ENCODE results near the gene FBXO42. TPM values are rescaled to one million over a fixed set of nuclear protein-coding genes. Genes with fewer than 3 reads are reported as not detected.

Gene FBXO42
- total and polyA plus RNA-seq, 2 of the 4 experiments (the other 2 are of a cell fraction) = 12.0 to 18.8 TPM

DNA sequence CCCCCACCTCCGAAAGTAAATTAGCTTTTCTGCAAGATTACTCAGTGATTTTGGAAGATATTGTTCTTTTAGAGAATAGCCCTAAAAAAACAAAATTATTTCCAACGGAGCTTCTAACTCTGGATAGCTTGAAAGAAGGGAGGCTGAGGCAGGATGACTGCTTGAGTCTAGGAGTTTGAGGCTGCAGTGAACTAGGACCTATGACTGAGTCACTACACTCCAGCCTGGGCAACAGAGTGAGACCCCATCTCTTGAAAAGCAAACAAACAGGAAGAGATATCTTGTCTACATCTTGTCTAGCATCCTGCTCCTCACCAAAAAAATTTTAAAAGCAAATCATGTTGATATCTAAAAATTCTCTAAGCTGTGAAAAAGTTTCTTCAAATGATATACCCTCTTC, 73.1 kb downstream of the FBXO42 start:
- H2AK5ac ChIP-seq (ENCODE audit: low read depth, low read length) = no peak overlapping the region
- peaks cover 15 to 35% of the 10 kb centered on the region in 2 experiments for H3K79me1 ChIP-seq (ENCODE audit: low read depth in 1 of 2, low read length in 2 of 2)
- CTCF ChIA-PET = interaction anchor here (0.7 kb wide), 1 partner anchor 73 kb away, joined by 3 read pairs; no protein-coding TSS in a partner anchor
- H2BK15ac ChIP-seq (ENCODE audit: low read depth, low read length) = no peak overlapping the region
- no peak overlapping the region for H2AFZ ChIP-seq (replicated peaks; ENCODE audit: low read length, poor library complexity)
- H3K56ac ChIP-seq (ENCODE audit: extremely low read depth, insufficient read depth, low read length) = no peak overlapping the region
- intact Hi-C loops (cut with micrococcal nuclease) = no loop called here
- H3K4me3 ChIP-seq (ENCODE audit: insufficient read depth, low read depth, low read length) = no peak overlapping the region
- no peak overlapping the region for H3K14ac ChIP-seq (replicated peaks; ENCODE audit: low read depth, low read length)
- no peak overlapping the region for H3K4me2 ChIP-seq (ENCODE audit: low read depth, low read length)
- POLR2A ChIA-PET (ENCODE audit: unreplicated experiment) = no interaction called here
- no peak overlapping the region for H4K5ac ChIP-seq (ENCODE audit: low read depth, low read length)
- WGBS, 2 experiments (ENCODE audit: extremely low coverage in 2 of 2, insufficient read length in 1 of 2) = no CpG with 5 or more reads among the region's 2 CpGs
- no peak for TF ChIP-seq CEBPB (IDR thresholded peaks at IDR 0.05; ENCODE audit: low read depth, low read length)
- TF ChIP-seq MAZ (IDR thresholded peaks at IDR 0.05; ENCODE audit: borderline replicate concordance, low read depth, low read length) = no peak
- no peak for TF ChIP-seq RCOR1 (IDR thresholded peaks at IDR 0.05; ENCODE audit: insufficient replicate concordance, low read length)
- TF ChIP-seq, protein P1, sequence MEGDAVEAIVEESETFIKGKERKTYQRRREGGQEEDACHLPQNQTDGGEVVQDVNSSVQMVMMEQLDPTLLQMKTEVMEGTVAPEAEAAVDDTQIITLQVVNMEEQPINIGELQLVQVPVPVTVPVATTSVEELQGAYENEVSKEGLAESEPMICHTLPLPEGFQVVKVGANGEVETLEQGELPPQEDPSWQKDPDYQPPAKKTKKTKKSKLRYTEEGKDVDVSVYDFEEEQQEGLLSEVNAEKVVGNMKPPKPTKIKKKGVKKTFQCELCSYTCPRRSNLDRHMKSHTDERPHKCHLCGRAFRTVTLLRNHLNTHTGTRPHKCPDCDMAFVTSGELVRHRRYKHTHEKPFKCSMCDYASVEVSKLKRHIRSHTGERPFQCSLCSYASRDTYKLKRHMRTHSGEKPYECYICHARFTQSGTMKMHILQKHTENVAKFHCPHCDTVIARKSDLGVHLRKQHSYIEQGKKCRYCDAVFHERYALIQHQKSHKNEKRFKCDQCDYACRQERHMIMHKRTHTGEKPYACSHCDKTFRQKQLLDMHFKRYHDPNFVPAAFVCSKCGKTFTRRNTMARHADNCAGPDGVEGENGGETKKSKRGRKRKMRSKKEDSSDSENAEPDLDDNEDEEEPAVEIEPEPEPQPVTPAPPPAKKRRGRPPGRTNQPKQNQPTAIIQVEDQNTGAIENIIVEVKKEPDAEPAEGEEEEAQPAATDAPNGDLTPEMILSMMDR (conservative IDR thresholded peaks at IDR 0.05; ENCODE audit: low read depth, low read length) = no peak
- TF ChIP-seq MXI1 (IDR thresholded peaks at IDR 0.05; ENCODE audit: borderline replicate concordance, low read depth, low read length) = no peak
- TF ChIP-seq POLR2A (IDR thresholded peaks at IDR 0.05; ENCODE audit: low read depth, low read length) = no peak
- no peak for TF ChIP-seq SMC3 (IDR thresholded peaks at IDR 0.05; ENCODE audit: low read depth, low read length)
- no peak overlapping the region for H2AK9ac ChIP-seq (replicated peaks; ENCODE audit: low read depth, low read length, poor library complexity)
- H3K9ac ChIP-seq (ENCODE audit: low read depth, low read length) = no peak overlapping the region
- H3K9me1 ChIP-seq (ENCODE audit: insufficient read depth, low read length) = no peaks in the 10 kb centered on the region
- no peak overlapping the region for H2BK5ac ChIP-seq (ENCODE audit: low read depth, low read length, poor library complexity, severe bottlenecking)
- no peak for DNase-seq
- H3K23ac ChIP-seq (ENCODE audit: low read depth, low read length) = no peak overlapping the region
- H3K4ac ChIP-seq (ENCODE audit: low read depth, low read length) = no peak overlapping the region
- no peak overlapping the region for H3K18ac ChIP-seq (ENCODE audit: low read depth, low read length)
- H3K36me3 ChIP-seq (ENCODE audit: control insufficient read depth, insufficient read depth, low read length) = peaks cover 7% of the 10 kb centered on the region; the same call in 1 of the 2 replicates
- in situ Hi-C loops (cut with MboI; ENCODE audit: low sequenced_read_pairs) = no loop called here
- H2BK120ac ChIP-seq (ENCODE audit: low read depth, low read length) = no peak overlapping the region
- no TSS peak for BruUV-seq (replicated peaks)
- H4K20me1 ChIP-seq (ENCODE audit: insufficient read depth, low read length) = no peaks in the 10 kb centered on the region
- no peak overlapping the region for H2BK20ac ChIP-seq (ENCODE audit: low read depth, low read length)
- H3K27ac ChIP-seq (ENCODE audit: insufficient read depth, low read length) = no peak overlapping the region
- H4K8ac ChIP-seq (ENCODE audit: low read depth in 2 of 2, low read length in 2 of 2) = no peak overlapping the region
- no peaks in the 10 kb centered on the region for H3K9me3 ChIP-seq (ENCODE audit: control insufficient read depth, insufficient read depth, low read length)
- H3K27me3 ChIP-seq (ENCODE audit: control insufficient read depth, insufficient read depth, low read length) = no peaks in the 10 kb centered on the region
- dilution Hi-C loops (cut with HindIII; ENCODE audit: low sequenced_read_pairs, unreplicated experiment) = no loop called here
- ATAC-seq (ENCODE audit: low read depth) = no peak
- no peak overlapping the region for H4K91ac ChIP-seq (ENCODE audit: insufficient read depth, low read depth, low read length)
- H3K4me1 ChIP-seq (ENCODE audit: control insufficient read depth, insufficient read depth, low read length) = no peaks in the 10 kb centered on the region

All from IMR-90 (cell line).